NOMO-1 treated with DMSO at 0.1 percent for 48 hours (cell line): Measurements from ENCODE around the gene RPAP2.
"Not testable (repeated sequence)": the region's sequence is repeated elsewhere in the genome, so short reads cannot be mapped to it uniquely, and the experiment has no call there.

ENCODE experiments used
- DNase-seq: peaks from one replicate; lab custom pipeline; 2025; ENCODE audit not compliant: unreplicated experiment; lab: John Stamatoyannopoulos, UW

The RPAP2 gene

GRCh38 chr1:92298573-92299476, at the start of gene RPAP2, which contains the start of gene GLMN:
Gene RPAP2, plus strand, starts transcription at chr1:92299059. Its CDS starts 15 bp downstream, at chr1:92299074.
Gene GLMN, minus strand, starts transcription at chr1:92298987. Its CDS starts 988 bp downstream, at chr1:92297999.
- peak; percentile 86 for DNase-seq

DNA sequence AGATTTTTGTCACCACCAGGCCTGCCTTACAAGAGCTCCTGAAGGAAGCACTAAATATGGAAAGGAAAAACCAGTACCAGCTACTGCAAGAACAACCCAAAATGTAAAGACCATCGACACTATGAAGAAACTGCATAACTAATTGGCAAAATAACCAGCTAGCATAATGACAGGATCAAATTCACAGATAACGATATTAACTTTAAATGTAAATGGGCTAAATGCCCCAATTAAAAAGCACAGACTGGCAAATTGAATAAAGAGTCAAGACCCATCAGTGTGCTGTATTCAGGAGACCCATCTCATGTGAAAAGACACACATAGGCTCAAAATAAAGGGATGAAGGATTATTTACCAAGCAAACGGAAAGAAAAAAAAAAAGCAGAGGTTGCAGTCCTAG, 44.1 kb upstream of the RPAP2 start:
- DNase-seq, result not testable (repeated sequence)

DNA sequence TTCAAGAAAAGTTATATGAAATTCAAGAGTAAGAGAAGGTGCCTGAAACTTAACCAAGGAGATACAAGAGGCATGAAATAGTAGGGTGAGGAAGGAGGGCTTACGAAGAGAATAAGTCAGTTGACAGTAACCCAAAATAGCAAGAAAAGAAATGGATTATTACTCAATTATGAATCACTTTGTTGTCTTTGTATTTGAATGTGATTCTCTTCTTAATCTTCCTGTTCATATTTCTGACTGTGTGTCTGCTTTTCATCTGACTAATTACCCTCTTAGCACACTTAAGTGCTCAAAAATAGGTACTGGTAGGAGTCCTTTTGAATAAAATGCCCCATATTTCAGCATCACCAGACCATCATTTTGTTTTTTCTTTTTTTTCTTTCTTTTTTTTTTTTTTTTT, 39.5 kb upstream of the RPAP2 start:
- no peak for DNase-seq

DNA sequence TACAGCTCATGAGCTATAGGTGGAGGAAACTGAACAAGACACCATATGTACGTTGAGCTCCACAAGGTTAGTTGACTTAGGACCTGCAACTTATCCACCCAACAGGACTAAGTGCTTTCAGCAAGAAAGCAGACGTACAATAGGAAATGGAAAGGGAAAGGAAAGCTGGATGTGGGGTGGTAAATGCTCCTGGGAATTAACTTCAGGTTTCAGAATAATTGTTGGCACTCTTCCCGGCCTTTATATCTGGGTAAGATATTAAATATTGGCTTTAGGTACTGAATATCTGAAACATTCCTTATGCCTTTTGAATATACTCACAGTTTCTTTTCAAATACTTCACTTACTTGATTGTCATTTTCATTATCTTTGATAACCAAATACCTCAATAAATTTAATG, 36.3 kb upstream of the RPAP2 start:
- no peak for DNase-seq

- DNase-seq, result no peak
These were observed 25.8 kb upstream of the RPAP2 start for GRCh38 chr1:92273039-92273438.

- no peak for DNase-seq
These were observed 23.9 kb upstream of the RPAP2 start for GRCh38 chr1:92274939-92275338.

DNA sequence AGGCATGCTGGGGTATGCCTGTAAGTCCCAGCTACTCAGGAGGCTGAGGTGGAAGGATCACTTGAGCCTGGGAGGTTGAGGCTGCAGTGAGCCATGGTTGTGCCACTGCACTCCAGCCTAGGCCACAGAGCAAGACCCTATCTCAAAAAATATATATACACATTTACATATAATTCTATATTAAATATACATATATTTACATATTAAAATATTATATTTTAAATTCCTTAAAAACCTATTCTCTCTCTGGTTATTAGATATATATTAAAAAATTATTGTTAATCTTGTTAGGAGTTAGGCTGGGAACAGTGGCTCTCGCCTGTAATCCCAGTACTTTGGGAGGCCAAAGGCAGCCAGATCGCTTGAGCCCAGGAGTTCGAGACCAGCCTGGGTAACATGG, 22.8 kb upstream of the RPAP2 start:
- DNase-seq, result no peak

- no peak for DNase-seq
These were observed 21.6 kb upstream of the RPAP2 start for GRCh38 chr1:92277105-92277723.

- DNase-seq, result not testable (repeated sequence)
These were observed 19.1 kb upstream of the RPAP2 start for GRCh38 chr1:92279781-92280180.

GRCh38 chr1:92281411-92281810, 17.4 kb upstream of the RPAP2 start:
- DNase-seq, result not testable (repeated sequence)

GRCh38 chr1:92291372-92291999, 7.4 kb upstream of the RPAP2 start:
- peak; percentile 54 for DNase-seq

- DNase-seq, result no peak
These were observed 666 bp upstream of the RPAP2 start for GRCh38 chr1:92298213-92298572.

- no peak for DNase-seq
These were observed 755 bp downstream of the RPAP2 start for GRCh38 chr1:92299477-92300150.

DNA sequence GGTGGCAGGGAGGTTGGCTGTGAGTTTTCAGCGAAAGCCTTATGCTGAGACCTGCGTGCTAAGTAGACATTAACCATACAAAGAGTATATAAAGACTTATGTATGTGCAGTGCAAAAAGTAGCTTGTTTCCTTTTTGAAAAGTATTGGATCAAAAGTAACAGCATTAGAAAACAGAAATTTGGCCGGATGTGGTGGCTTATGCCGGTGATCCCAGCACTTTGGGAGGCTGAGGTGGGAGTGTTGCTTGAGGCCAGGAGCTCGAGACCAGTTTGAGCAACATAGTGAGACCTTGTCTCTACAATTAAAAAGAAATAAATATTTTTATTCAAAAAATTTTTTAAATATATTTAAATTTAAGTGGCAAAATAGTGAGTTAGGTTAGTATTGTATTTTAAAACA, 2.2 kb downstream of the RPAP2 start:
- DNase-seq, result no peak

DNA sequence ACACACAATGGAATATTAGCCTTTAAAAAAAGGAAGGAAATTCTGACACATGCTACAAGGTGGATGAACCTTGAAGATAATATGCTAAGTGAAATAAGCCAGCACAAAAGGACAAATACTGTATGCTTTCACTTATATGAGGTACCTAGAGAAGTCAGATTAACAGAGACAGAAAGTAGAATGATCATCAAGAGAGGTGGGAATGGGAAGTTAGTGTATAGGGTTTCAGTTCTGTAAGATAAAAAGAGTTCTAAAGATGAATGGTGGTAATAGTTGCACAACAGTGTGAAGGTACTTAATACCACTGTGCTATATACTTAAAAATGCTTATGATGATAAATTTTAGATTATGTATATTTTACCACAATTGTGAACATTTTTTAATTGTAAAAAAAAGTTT, 7.2 kb downstream of the RPAP2 start:
- peak; percentile 55 for DNase-seq

DNA sequence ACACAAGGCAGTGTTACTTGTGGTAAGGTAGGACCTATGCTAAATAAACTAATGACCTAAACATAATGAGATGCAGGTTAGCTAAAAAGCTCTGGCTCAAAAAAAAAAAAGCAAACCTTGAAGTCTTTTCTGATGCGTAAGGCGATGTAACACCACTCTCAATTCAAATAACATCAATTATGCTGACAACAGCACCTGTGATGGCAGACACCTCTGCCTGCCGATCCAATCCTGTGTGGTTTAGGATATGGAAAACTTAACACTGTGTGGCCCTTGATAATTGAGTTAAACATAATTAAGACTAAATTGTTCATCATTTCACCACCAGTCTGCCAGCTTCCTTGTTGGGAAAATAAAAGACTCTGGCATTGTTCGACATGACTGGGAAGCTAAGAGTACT, 9.1 kb downstream of the RPAP2 start:
- DNase-seq, result no peak

DNA sequence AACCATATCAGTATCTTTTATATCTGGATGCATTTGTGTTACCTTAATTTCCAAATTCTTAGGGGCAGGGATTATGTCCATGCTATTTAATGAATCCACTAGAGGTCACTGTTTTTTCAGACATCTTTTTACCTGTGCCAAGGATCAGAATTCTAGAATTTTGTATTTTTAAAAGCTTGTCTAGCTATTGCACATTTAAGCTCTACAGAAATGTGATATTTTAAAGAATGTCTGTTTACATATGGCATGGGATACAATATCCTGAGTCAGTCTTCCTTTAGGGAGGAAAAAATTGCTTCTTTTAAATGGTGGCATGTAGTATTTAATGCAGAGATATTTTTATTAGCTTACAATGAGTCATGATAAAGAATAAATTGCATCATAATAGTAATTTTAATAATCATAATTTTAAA, 11.3 kb downstream of the RPAP2 start:
- DNase-seq, result peak; percentile 64

DNA sequence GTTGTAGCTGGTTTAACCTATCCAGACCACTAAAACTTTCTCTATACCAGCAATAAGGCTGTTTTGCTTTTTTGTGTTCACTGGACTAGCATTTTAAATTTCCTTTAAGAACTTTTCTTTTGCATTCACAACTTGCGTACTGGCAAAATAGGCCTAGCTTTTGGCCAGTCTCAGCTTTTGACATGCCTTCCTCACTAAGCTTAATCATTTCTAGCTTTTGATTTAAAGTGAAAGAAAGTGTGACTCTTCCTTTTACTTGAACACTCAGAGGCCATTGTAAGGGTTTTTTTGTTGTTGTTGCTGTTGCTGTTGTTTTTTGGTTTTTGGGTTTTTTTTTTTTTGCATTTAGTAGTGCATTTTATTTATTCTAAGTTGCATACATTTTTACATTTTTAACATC, 15.2 kb downstream of the RPAP2 start:
- no peak for DNase-seq

DNA sequence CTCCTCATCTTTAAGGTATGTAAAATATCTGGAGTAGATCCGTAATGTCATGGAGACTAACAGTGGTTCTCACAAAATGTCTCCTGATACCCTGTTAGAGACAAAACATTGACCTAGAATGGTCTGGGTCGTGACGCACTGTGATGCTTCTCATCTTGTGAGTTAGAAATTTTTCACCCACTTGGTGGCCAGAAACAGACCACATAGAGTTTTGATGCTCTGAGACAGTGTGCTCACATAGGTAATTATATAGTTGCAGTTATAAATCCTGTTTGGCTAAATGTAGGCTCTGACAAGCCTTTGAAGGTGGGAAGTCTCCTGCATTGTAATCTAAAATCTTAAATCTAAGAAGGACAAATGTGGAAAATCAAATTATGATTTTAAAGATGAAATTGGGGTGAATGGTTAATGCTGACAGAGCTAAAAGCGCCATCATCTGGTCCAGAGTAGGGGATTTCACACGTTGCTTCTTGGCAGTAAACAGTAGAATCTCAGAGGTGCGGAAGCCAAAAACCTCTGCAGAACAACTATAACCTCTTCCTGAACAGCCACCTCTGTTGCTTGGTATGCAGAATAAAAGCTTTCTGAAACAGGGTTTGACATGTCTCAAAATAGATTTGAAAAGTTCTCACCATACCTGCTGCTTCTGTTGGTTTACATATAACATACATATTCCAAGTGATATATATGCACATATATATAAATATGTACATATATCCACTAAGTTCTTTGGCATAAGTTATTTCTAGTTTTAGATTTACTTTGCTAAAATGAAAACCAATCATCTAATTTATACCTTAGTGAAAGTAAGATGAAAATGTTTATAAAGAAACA, 17.1 kb downstream of the RPAP2 start:
- no peak for DNase-seq

- no peak for DNase-seq
These were observed 19.1 kb downstream of the RPAP2 start for GRCh38 chr1:92317836-92318493.
